IMR-90 (cell line): ENCODE data around the gene MORF4L1.

Experiments
- CEBPB ChIP-seq: IDR thresholded peaks from 2 replicates; pipeline ENCODE4 v1.6.1; 2012; ENCODE audit warnings: low read depth, low read length, improper control_type of control experiment
- MAFK ChIP-seq: IDR thresholded peaks from 2 replicates; pipeline ENCODE4 v1.6.1; 2012; ENCODE audit warnings: low read depth, low read length, improper control_type of control experiment
- MXI1 ChIP-seq: IDR thresholded peaks from 2 replicates; pipeline ENCODE4 v1.6.1; 2012; ENCODE audit warnings: low read depth, mild to moderate bottlenecking, low read length, moderate library complexity, borderline replicate concordance
- NFE2L2 ChIP-seq: fragments of 150-350 bp; IDR thresholded peaks from 2 replicates; pipeline ENCODE4 v1.6.1; 2016; ENCODE audit warnings: low read depth, mild to moderate bottlenecking, low read length
- POLR2A ChIP-seq: IDR thresholded peaks from 2 replicates; pipeline ENCODE4 v1.6.1; 2012; ENCODE audit warnings: mild to moderate bottlenecking, low read depth, low read length
- RAD21 ChIP-seq: IDR thresholded peaks from 2 replicates; pipeline ENCODE4 v1.6.1; 2012; ENCODE audit warnings: low read length, improper control_type of control experiment
- RCOR1 ChIP-seq: IDR thresholded peaks from 2 replicates; pipeline ENCODE4 v1.6.1; 2012; ENCODE audit warnings: mild to moderate bottlenecking, low read length, improper control_type of control experiment; ENCODE audit not compliant: insufficient replicate concordance
- RFX5 ChIP-seq: IDR thresholded peaks from 2 replicates; pipeline ENCODE4 v1.8.0; 2012; ENCODE audit warnings: low read depth, mild to moderate bottlenecking, low read length, moderate library complexity
- SMC3 ChIP-seq: fragments of 150-350 bp; IDR thresholded peaks from 2 replicates; pipeline ENCODE4 v1.6.1; 2016; ENCODE audit warnings: low read depth, mild to moderate bottlenecking, antibody characterized with exemption, low read length, moderate library complexity
- TF ChIP-seq, protein P1 (sequence below): conservative IDR thresholded peaks from 2 replicates; pipeline ENCODE4 v1.5.1; 2012; ENCODE audit warnings: mild to moderate bottlenecking, low read depth, low read length, improper control_type of control experiment

DNA sequence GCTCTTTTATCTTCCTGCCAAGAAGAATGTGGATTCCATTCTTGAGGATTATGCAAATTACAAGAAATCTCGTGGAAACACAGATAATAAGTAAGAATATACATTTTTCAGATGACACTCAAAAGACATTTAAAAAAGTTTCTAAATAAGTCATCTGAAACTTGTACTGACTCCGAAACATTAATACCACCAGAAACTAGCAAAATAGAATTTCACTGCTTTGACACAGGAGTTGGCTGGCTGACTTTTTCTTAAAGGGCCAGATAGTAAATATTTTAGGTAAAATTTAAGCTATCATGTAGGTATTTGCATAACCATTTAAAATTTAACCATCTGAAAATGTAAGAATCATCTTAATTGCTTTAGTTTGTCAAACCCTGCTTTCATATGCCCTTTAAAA is 20.8 kb downstream of the MORF4L1 start:
- TF ChIP-seq, protein P1, sequence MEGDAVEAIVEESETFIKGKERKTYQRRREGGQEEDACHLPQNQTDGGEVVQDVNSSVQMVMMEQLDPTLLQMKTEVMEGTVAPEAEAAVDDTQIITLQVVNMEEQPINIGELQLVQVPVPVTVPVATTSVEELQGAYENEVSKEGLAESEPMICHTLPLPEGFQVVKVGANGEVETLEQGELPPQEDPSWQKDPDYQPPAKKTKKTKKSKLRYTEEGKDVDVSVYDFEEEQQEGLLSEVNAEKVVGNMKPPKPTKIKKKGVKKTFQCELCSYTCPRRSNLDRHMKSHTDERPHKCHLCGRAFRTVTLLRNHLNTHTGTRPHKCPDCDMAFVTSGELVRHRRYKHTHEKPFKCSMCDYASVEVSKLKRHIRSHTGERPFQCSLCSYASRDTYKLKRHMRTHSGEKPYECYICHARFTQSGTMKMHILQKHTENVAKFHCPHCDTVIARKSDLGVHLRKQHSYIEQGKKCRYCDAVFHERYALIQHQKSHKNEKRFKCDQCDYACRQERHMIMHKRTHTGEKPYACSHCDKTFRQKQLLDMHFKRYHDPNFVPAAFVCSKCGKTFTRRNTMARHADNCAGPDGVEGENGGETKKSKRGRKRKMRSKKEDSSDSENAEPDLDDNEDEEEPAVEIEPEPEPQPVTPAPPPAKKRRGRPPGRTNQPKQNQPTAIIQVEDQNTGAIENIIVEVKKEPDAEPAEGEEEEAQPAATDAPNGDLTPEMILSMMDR = no peak
- TF ChIP-seq MAFK = no peak
- no peak for TF ChIP-seq POLR2A
- no peak for TF ChIP-seq RAD21
- no peak for TF ChIP-seq RFX5
- TF ChIP-seq SMC3 = no peak
- TF ChIP-seq RCOR1 = no peak
- no peak for TF ChIP-seq CEBPB
- no peak for TF ChIP-seq NFE2L2
- TF ChIP-seq MXI1 = no peak
